HepG2 (cell line): ENCODE data around the gene QSOX1. TPM values are rescaled to one million over a fixed set of nuclear protein-coding genes. Genes with fewer than 3 reads are reported as not detected.

Experiments used
- AKNA ChIP-seq: sonication (generic); formaldehyde crosslinking; IDR thresholded peaks from 2 replicates; pipeline ENCODE4 v1.4.0; 2020; ENCODE audit warnings: missing genetic modification reagents, borderline replicate concordance
- CTCF ChIP-seq: sonication (generic); formaldehyde crosslinking; IDR thresholded peaks from 2 replicates; pipeline ENCODE4 v1.5.0; 2020; ENCODE audit warnings: mild to moderate bottlenecking, missing genetic modification reagents, moderate library complexity
- FOXK1 ChIP-seq: sonication (generic); formaldehyde crosslinking; IDR thresholded peaks from 2 replicates; pipeline ENCODE4 v1.4.0; 2020; ENCODE audit warnings: low read depth, missing genetic modification reagents, borderline replicate concordance
- FOXP4 ChIP-seq: sonication (generic); formaldehyde crosslinking; IDR thresholded peaks from 2 replicates; pipeline ENCODE4 v1.4.0; 2020; ENCODE audit warnings: missing genetic modification reagents
- MTA1 ChIP-seq: sonication (generic); formaldehyde crosslinking; IDR thresholded peaks from 2 replicates; pipeline ENCODE4 v1.4.0; 2020; ENCODE audit warnings: missing genetic modification reagents, mild to moderate bottlenecking, borderline replicate concordance
- NCOA1 ChIP-seq: sonication (generic); formaldehyde crosslinking; IDR thresholded peaks from 2 replicates; pipeline ENCODE4 v1.9.0; 2021; ENCODE audit warnings: missing genetic modification reagents
- NFIC ChIP-seq: IDR thresholded peaks from 2 replicates; pipeline ENCODE4 v1.6.1; 2012; ENCODE audit warnings: mild to moderate bottlenecking, low read length, inconsistent platforms
- NFKB2 ChIP-seq: sonication (generic); formaldehyde crosslinking; IDR thresholded peaks from 2 replicates; pipeline ENCODE4 v1.4.0; 2020; ENCODE audit warnings: missing genetic modification reagents, borderline replicate concordance
- PPARG ChIP-seq: conservative IDR thresholded peaks from 2 replicates; pipeline ENCODE4 v1.6.1; 2016; ENCODE audit warnings: missing biosample characterization, missing genetic modification reagents
- PRDM10 ChIP-seq: sonication (generic); formaldehyde crosslinking; IDR thresholded peaks from 2 replicates; pipeline ENCODE4 v1.4.0; 2020; ENCODE audit warnings: low read depth, missing genetic modification reagents
- RARA ChIP-seq: IDR thresholded peaks from 2 replicates; pipeline ENCODE4 v1.6.1; 2016; ENCODE audit warnings: missing genetic modification reagents, missing compliant biosample characterization
- SIX1 ChIP-seq: sonication (generic); formaldehyde crosslinking; IDR thresholded peaks from 2 replicates; pipeline ENCODE4 v1.4.0; 2020; ENCODE audit warnings: missing genetic modification reagents, borderline replicate concordance
- SP1 ChIP-seq, 2 experiments: fragments of 450-650 bp in 1 of 2; sonication (generic) in 1 of 2; formaldehyde crosslinking in 1 of 2; IDR thresholded peaks; 2 replicates each; pipeline versions ENCODE4 v1.4.0 to v1.6.1; 2016 to 2020; ENCODE audit warnings: missing genetic modification reagents in 1 of 2
- ZFX ChIP-seq: sonication (generic); formaldehyde crosslinking; IDR thresholded peaks from 2 replicates; pipeline ENCODE4 v1.4.0; 2020; ENCODE audit warnings: mild to moderate bottlenecking, low read depth, missing genetic modification reagents, moderate library complexity
- ZNF678 ChIP-seq: sonication (generic); formaldehyde crosslinking; IDR thresholded peaks from 2 replicates; pipeline ENCODE4 v1.4.0; 2020; ENCODE audit warnings: mild to moderate bottlenecking, missing genetic modification reagents
- polyA plus RNA-seq, 8 experiments: library from polyadenylated mRNA; depleted of rRNA in 3 of 8; stranded (reverse) in 7 of 8; unstranded in 1 of 8; fragments of >200 nt; fragmentation: Illumina TruSeq in 4 of 8; extraction: Trizol in 4 of 8; gene quantifications; 2 replicates each; pipeline versions ENCODE4 v1.2.1 to v1.2.3, GENCODE V29; 2011 to 2016; ENCODE audit warnings: low read depth in 4 of 8, missing spikeins in 1 of 8, mixed read lengths in 1 of 8; ENCODE audit not compliant: insufficient read depth in 1 of 8
- total RNA-seq, 5 experiments: library from RNA; depleted of rRNA; stranded (reverse); fragments of >200 nt; fragmentation: Illumina TruSeq; extraction: Trizol; gene quantifications; 2 replicates each; pipeline ENCODE4 v1.2.3, GENCODE V29; 2016; ENCODE audit warnings: low read depth in 1 of 5

The QSOX1 gene
- total and polyA plus RNA-seq, 2 of the 13 experiments (the other 11 are each of a cell fraction or from before 2014, with no cell fraction given): 6.8 to 40.2 TPM

GRCh38 chr1:180116964-180117763 lies 37.5 kb upstream of the QSOX1 start (continued):
- no peak for TF ChIP-seq SP1 (IDR thresholded peaks at IDR 0.05)
- TF ChIP-seq SP1 (CRISPR knock-in tag; IDR thresholded peaks at IDR 0.05): no peak
- no peak for TF ChIP-seq ZNF678 (CRISPR knock-in tag)
- TF ChIP-seq MTA1 (CRISPR knock-in tag): peak; percentile 95
- peak; percentile 47; the same call in 1 of the 2 replicates for TF ChIP-seq NFKB2 (CRISPR knock-in tag)
- TF ChIP-seq RARA (CRISPR knock-in tag): peak; percentile 91
- TF ChIP-seq FOXK1 (CRISPR knock-in tag): peak; percentile 82; the same call in 1 of the 2 replicates
- TF ChIP-seq CTCF (CRISPR knock-in tag): peak; percentile 17; the same call in 1 of the 2 replicates
- TF ChIP-seq SIX1: peak; percentile 62; the same call in 1 of the 2 replicates
- TF ChIP-seq NCOA1: 0 out of 2 replicates have a peak, but pooled peaks have one; percentile 31
- no peak for TF ChIP-seq AKNA (CRISPR knock-in tag)
- TF ChIP-seq ZFX: peak; percentile 46; the same call in 1 of the 2 replicates
- TF ChIP-seq PPARG (CRISPR knock-in tag): peak; percentile 57; the same call in 1 of the 2 replicates
- 0 out of 2 replicates have a peak, but pooled peaks have one; percentile 49 for TF ChIP-seq PRDM10 (CRISPR knock-in tag)
- TF ChIP-seq FOXP4 (CRISPR knock-in tag): peak; percentile 94
- TF ChIP-seq NFIC: no peak
